OCI-LY3 (cell line): ENCODE data around the gene SLC26A3.

Experiments used
- H2AFZ ChIP-seq: fragments of 200-600, 300-600 bp; shearing (Covaris generic); 2 replicates; pipeline ENCODE4 v1.6.0; 2014; ENCODE audit warnings: antibody characterized with exemption, low read depth, low read length
- H3K27ac ChIP-seq: fragments of 200-600, 300-600 bp; sonication (generic); 2 replicates; pipeline ENCODE4 v1.5.1; 2014; ENCODE audit warnings: mild to moderate bottlenecking, low read length, moderate library complexity, mixed read lengths
- H3K27me3 ChIP-seq: fragments of 200-600, 300-600 bp; sonication (generic); 2 replicates; pipeline ENCODE4 v1.6.1; 2014; ENCODE audit warnings: low read depth, low read length, mixed read lengths
- H3K36me3 ChIP-seq: fragments of 200-600, 300-600 bp; sonication (generic); replicated peaks from 2 replicates; pipeline ENCODE3; 2014; ENCODE audit warnings: low read depth, low read length, mixed read lengths
- H3K4me1 ChIP-seq: fragments of 300-600, 200-600 bp; sonication (generic); 2 replicates; pipeline ENCODE4 v1.6.1; 2014; ENCODE audit warnings: low read length, mixed read lengths
- H3K4me2 ChIP-seq: fragments of 200-600, 300-600 bp; sonication (generic); 2 replicates; pipeline ENCODE4 v1.6.1; 2014; ENCODE audit warnings: low read length, mixed read lengths
- H3K4me3 ChIP-seq: fragments of 300-600, 200-600 bp; sonication (generic); 2 replicates; pipeline ENCODE4 v1.5.1; 2014; ENCODE audit warnings: antibody characterized with exemption, mild to moderate bottlenecking, low read length, moderate library complexity
- H3K79me2 ChIP-seq: fragments of 300-600, 200-600 bp; shearing (Covaris generic); 2 replicates; pipeline ENCODE4 v1.6.1; 2014; ENCODE audit warnings: mild to moderate bottlenecking, low read length, mixed read lengths
- H3K9ac ChIP-seq: fragments of 300-600, 200-600 bp; shearing (Covaris generic); 2 replicates; pipeline ENCODE4 v1.6.0; 2014; ENCODE audit warnings: mild to moderate bottlenecking, low read length, moderate library complexity
- H3K9me3 ChIP-seq: fragments of 200-600, 300-600 bp; shearing (Covaris generic); 2 replicates; pipeline ENCODE4 v1.6.1; 2014; ENCODE audit warnings: low read length, mixed read lengths; ENCODE audit not compliant: insufficient read depth
- H4K20me1 ChIP-seq: fragments of 200-600, 300-600 bp; sonication (generic); 2 replicates; pipeline ENCODE4 v1.6.1; 2016; ENCODE audit warnings: low read length, mixed read lengths; ENCODE audit not compliant: insufficient read depth
- CTCF ChIP-seq: fragments of 200-600, 300-600 bp; sonication (generic); IDR thresholded peaks from 2 replicates; pipeline ENCODE4 v1.5.1; 2014; ENCODE audit warnings: antibody characterized with exemption, low read length, low read depth
- EZH2phosphoT487 ChIP-seq: fragments of 200-600 bp; shearing (Covaris generic); IDR thresholded peaks from 2 replicates; pipeline ENCODE4 v1.6.1; 2018; ENCODE audit warnings: antibody characterized with exemption, mixed run types, low read depth

SLC26A3 gene

GRCh38 chr7:107746006-107746405, 57.0 kb downstream of the SLC26A3 start:
- TF ChIP-seq EZH2phosphoT487, result no peak
- no peak for TF ChIP-seq CTCF
- Histone ChIP-seq H3K36me3 (peaks cover 11% of the 10 kb centered on the region), H3K27ac (no peak overlapping the region), H3K79me2 (peaks cover 54% of the 10 kb centered on the region), H2AFZ (no peak overlapping the region), H3K4me1 (peaks cover 27% of the 10 kb centered on the region), H3K4me3 (peak overlapping the region; percentile 93; the same call in 1 of the 2 replicates), H3K9ac (no peak overlapping the region), H3K27me3 (no peaks in the 10 kb centered on the region), H3K9me3 (no peaks in the 10 kb centered on the region), H3K4me2 (peak overlapping the region; percentile 85), H4K20me1 (peaks cover 27% of the 10 kb centered on the region)

GRCh38 chr7:107744345-107744750, 58.7 kb downstream of the SLC26A3 start:
- Histone ChIP-seq H3K36me3 (peaks cover 7% of the 10 kb centered on the region), H3K27ac (peak overlapping the region; percentile 95)
- no peak for TF ChIP-seq EZH2phosphoT487
- no peak for TF ChIP-seq CTCF

GRCh38 chr7:107743567-107744344, 59.3 kb downstream of the SLC26A3 start, which contains the start of gene CBLL1:
Gene CBLL1, plus strand, starts transcription at chr7:107744142. Its CDS starts 22 bp downstream, at chr7:107744164.
- no peaks in the 10 kb centered on the region for H3K9me3 ChIP-seq
- H4K20me1 ChIP-seq, result peaks cover 27% of the 10 kb centered on the region
- H3K9ac ChIP-seq, result peak within 1 kb of the TSS; percentile 96
- H3K27ac ChIP-seq, result peak within 1 kb of the TSS; percentile 95
- H3K79me2 ChIP-seq, result peaks cover 49% of the 10 kb centered on the region
- H2AFZ ChIP-seq, result peak within 1 kb of the TSS; percentile 99
- peak within 1 kb of the TSS; percentile 85 for H3K4me2 ChIP-seq
- H3K4me1 ChIP-seq, result peaks cover 27% of the 10 kb centered on the region
- peak within 1 kb of the TSS; percentile 93 for H3K4me3 ChIP-seq
- peaks cover 6% of the 10 kb centered on the region; the same call in 1 of the 2 replicates for H3K27me3 ChIP-seq
- H3K36me3 ChIP-seq, result peaks cover under 1% of the 10 kb centered on the region
- peak; percentile 73 for TF ChIP-seq CTCF
- no peak for TF ChIP-seq EZH2phosphoT487

More at GRCh38 chr7:107744345-107744750, 58.7 kb downstream of the SLC26A3 start:
- Histone ChIP-seq H3K9ac (peak overlapping the region; percentile 96), H3K27me3 (peaks cover 6% of the 10 kb centered on the region; the same call in 1 of the 2 replicates), H3K4me3 (peak overlapping the region; percentile 93), H3K9me3 (no peaks in the 10 kb centered on the region), H4K20me1 (peaks cover 27% of the 10 kb centered on the region), H3K4me2 (peak overlapping the region; percentile 85), H2AFZ (peak overlapping the region; percentile 26; the same call in 1 of the 2 replicates), H3K4me1 (peaks cover 27% of the 10 kb centered on the region), H3K79me2 (peaks cover 53% of the 10 kb centered on the region)
